Mammary epithelial cell (primary cell): ENCODE measurements around the gene ARL17B.
"Not testable (repeated sequence)": the region's sequence is repeated elsewhere in the genome, so short reads cannot be mapped to it uniquely, and the experiment has no call there.

ENCODE experiments used
- EZH2 ChIP-seq: IDR thresholded peaks from 2 replicates; pipeline ENCODE4 v1.6.1; 2012; ENCODE audit warnings: low read length, inconsistent platforms, borderline replicate concordance
- TF ChIP-seq, protein P1 (sequence below), 2 donors: IDR thresholded peaks in 1 of 2; conservative IDR thresholded peaks in 1 of 2; 2 replicates each; pipeline ENCODE4 v1.5.1; 2011 to 2012; ENCODE audit warnings: inconsistent platforms in 2 of 2, low read length in 2 of 2, mild to moderate bottlenecking in 2 of 2, control low read depth in 1 of 2, low read depth in 1 of 2; ENCODE audit not compliant: insufficient read depth in 1 of 2; ENCODE audit errors: extremely low read depth in 1 of 2

DNA sequence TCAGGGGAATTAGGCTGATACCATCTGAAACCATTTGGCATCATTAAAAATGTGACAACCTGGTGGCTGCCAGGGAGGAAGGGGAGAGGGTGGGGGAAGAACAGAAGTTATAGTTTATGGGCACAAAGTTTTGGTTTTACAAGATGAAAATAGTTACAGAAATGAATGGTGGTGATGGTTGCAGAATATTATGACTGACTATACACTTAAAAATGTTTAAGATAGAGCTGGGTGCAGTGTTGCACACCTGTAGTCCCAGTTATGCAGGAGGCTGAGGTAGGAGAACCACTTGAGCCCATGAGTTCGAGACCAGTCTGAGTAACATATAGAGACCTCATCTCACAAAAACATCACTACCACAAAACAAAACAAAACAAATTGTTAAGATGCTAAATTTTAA, 12.5 kb downstream of the ARL17B start:
- TF ChIP-seq, protein P1, sequence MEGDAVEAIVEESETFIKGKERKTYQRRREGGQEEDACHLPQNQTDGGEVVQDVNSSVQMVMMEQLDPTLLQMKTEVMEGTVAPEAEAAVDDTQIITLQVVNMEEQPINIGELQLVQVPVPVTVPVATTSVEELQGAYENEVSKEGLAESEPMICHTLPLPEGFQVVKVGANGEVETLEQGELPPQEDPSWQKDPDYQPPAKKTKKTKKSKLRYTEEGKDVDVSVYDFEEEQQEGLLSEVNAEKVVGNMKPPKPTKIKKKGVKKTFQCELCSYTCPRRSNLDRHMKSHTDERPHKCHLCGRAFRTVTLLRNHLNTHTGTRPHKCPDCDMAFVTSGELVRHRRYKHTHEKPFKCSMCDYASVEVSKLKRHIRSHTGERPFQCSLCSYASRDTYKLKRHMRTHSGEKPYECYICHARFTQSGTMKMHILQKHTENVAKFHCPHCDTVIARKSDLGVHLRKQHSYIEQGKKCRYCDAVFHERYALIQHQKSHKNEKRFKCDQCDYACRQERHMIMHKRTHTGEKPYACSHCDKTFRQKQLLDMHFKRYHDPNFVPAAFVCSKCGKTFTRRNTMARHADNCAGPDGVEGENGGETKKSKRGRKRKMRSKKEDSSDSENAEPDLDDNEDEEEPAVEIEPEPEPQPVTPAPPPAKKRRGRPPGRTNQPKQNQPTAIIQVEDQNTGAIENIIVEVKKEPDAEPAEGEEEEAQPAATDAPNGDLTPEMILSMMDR (conservative IDR thresholded peaks at IDR 0.05 in 1 of 2, IDR thresholded peaks at IDR 0.05 in 1 of 2; ENCODE audit: extremely low read depth in 1 of 2, insufficient read depth in 1 of 2, low read depth in 1 of 2, low read length in 2 of 2): not testable (repeated sequence)
- not testable (repeated sequence) for TF ChIP-seq EZH2
